HG02763 (cell line): ENCODE data around the gene ACACB.

Experiments
- ATAC-seq: cut with Tn5 transposase; IDR thresholded peaks from one replicate; pipeline ENCODE4 v1.9.1; 2021; ENCODE audit warnings: mild to moderate bottlenecking, moderate library complexity; ENCODE audit not compliant: unreplicated experiment

ACACB gene

DNA sequence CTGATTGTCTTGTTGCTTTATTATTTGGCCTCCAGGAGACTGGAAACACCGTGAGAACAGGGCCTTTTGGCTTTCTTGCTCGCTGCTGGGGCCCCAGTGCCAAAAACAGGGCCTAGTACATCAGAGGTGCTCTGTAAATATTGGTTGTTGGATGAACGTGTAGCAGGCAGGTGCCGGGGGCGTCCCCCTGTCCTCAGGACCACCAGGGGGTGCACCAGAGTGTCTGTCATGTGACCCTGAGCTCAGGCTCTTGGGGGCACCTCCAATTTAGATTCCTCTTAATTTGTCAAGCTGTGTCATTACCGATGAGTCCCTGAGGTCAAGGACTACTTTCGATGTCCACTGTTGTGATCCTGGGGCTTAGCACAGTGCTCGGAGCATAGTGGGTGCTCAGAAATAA, 87.1 kb downstream of the ACACB start:
- ATAC-seq, result no peak

DNA sequence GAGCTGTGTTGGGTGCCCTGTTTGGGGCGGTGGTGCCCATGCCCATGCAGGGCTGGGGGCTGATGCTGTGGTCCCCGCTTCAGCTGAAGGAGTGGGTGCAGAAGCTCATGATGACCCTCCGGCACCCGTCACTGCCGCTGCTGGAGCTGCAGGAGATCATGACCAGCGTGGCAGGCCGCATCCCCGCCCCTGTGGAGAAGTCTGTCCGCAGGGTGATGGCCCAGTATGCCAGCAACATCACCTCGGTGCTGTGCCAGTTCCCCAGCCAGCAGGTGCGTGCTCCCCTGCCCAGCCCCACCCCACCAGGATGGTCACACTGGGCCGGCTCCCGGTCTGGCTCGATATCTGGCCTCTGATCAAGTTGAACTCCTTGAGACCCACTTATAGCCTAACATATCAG, 92.7 kb downstream of the ACACB start:
- ATAC-seq, result no peak

DNA sequence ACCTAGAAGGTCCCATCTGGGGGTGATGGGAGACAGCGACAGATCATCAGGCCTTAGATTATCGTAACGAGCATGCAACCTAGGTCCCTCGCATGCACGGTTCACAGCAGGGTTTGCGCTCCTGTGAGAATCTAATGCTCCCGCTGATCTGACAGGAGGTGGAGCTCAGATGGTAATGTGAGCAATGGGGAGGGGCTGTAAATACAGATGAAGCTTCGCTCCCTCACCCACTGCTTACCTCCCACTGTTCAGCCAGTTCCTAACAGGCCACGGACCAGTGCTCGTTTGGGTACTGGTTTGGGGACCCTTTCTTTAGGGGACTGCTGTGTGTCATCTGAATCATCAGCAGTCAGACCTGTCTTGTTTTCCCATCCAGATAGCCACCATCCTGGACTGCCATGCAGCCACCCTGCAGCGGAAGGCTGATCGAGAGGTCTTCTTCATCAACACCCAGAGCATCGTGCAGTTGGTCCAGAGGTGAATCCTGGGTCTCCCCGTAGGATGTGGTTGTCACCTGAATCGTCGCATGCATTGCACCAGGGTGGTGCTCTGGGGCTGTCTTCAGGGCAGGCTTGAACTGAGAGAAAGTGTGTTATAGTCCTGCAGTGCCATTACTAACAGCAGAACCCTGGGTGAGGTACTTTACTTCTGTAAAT, 96.2 kb downstream of the ACACB start:
- no peak for ATAC-seq

DNA sequence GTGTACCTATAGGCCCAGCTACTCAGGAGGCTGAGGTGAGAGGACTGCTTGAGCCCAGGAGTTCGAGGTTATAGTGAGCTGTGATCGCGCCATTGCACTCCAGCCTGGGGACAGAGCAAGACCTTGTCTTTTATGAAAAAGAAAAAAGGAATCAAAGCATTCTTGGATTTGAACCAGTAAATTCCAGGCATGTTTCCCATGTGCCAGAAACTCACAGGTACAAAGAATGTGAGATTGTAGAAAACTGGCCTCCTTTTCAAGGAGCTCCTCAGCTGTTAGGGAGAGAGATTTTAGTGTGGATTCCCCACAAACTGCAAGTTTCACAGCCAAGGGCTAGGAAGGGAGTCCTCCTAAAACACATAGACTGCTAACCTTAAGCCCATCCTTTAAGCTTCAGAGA, 97.7 kb downstream of the ACACB start:
- ATAC-seq, result no peak

- ATAC-seq, result no peak
Observed at GRCh38 chr12:109218996-109219395, 102.6 kb downstream of the ACACB start.

- no peak for ATAC-seq
Observed at GRCh38 chr12:109219938-109220337, 103.6 kb downstream of the ACACB start.

- ATAC-seq, result no peak
Observed at GRCh38 chr12:109221277-109221931, 105.0 kb downstream of the ACACB start.

GRCh38 chr12:109222062-109222461, 105.7 kb downstream of the ACACB start:
- ATAC-seq, result no peak

DNA sequence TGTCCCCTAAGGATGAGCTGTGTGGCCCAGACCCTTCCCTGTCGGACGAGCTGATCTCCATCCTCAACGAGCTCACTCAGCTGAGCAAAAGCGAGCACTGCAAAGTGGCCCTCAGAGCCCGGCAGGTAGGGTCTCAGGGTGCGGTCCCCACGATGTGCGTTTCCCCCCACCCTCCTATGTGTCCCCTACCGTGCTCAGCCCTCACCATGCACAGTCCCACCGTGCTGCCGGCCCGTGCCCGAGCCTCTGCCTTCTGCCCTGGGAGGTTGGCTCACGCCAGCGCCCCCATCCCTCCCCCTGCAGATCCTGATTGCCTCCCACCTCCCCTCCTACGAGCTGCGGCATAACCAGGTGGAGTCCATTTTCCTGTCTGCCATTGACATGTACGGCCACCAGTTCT, 106.1 kb downstream of the ACACB start:
- ATAC-seq, result no peak

DNA sequence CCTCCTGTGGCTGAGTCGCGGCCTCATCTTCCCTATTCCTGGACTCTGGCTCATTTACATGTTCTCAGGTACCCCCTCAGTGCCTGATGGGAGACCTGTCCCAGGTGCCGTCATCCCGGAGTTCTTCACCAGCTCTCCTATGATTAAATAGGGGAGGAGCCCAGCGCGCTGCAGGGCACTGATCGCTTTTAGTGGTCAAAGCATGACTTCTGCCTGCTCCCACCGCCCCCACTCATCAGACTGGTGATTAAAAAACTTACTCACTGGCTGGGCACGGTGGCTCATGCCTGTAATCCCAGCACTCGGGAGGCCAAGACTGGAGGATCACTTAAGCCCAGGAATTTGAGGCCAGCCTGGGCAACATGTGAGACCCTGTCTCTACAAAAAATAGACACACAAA, 106.8 kb downstream of the ACACB start:
- ATAC-seq, result no peak

- no peak for ATAC-seq
Observed at GRCh38 chr12:109223868-109224267, 107.5 kb downstream of the ACACB start.

GRCh38 chr12:109228664-109229063, 112.3 kb downstream of the ACACB start:
- no peak for ATAC-seq

- ATAC-seq, result no peak
Observed at GRCh38 chr12:109230193-109230592, 113.8 kb downstream of the ACACB start.

GRCh38 chr12:109232731-109233130, 116.3 kb downstream of the ACACB start:
- ATAC-seq, result no peak

GRCh38 chr12:109234012-109234411, 117.6 kb downstream of the ACACB start:
- ATAC-seq, result no peak

DNA sequence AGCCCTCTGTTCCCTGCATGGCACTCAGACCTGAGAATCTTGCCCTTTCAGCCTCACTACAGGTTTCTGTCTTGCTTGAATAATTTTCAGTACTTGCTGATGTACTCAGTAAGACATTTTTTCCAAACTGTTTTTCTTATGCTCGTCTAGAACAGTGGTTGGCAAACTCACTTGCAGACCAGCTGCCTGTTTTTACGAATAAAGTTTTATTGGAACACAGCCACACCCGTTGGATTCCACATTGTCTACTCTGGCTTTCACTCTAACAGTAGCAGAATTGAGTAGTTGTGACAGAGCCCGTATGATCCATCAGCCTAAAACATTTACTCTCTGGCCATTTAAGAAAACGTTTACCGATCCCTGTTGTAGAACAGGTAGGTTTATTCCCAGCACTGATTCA, 119.9 kb downstream of the ACACB start:
- ATAC-seq, result no peak

GRCh38 chr12:109239179-109239578, 122.8 kb downstream of the ACACB start:
- no peak for ATAC-seq

GRCh38 chr12:109239691-109240090, 123.3 kb downstream of the ACACB start:
- no peak for ATAC-seq

DNA sequence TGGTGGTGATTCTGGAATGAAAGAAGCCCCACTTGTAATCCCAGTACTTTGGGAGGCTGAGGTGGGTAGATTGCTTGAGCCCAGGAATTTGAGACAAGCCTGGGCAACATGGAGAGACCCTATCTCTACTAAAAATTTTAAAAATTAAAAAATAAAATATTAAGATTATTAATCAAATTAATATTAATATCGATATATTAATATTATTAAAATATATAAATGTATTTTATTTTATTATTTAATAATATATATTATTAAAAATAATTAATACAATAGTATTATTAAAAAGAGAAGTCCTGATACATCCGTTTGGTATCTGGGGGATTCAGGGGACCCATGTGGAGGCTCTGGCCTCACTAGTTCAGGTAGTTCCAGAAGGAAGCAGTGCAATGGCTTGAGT, 124.0 kb downstream of the ACACB start:
- ATAC-seq, result no peak

DNA sequence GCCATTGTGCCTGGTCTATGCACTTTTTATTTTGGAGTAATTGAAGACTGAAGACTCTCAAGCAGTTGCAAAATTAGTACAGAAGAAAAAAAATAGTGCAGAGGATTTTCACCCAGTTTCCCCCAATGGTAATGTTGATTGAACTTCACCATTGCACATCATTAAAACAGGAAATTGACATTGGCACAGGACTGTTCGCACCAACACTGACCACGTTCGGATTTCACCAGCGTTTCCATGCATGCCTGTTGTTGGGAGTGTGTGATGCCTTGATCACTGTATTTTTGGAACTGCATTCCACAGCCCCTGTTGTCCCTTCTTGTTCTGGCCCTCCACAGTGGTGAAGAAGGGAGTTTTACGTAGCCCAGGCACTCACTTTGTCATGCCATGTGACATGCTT, 125.5 kb downstream of the ACACB start:
- no peak for ATAC-seq

- no peak for ATAC-seq
Observed at GRCh38 chr12:109244073-109244472, 127.7 kb downstream of the ACACB start.

- no peak for ATAC-seq
Observed at GRCh38 chr12:109246221-109246620, 129.8 kb downstream of the ACACB start.
